H1 (cell line): ENCODE results near the gene PHF13. TPM values are rescaled to one million over a fixed set of nuclear protein-coding genes. Genes with fewer than 3 reads are reported as not detected.

Experiments
- CBX8 ChIP-seq: fragments of 300-800, 300-1000 bp; sonication (generic); IDR thresholded peaks from 2 replicates; pipeline ENCODE4 v1.7.1; 2016; ENCODE audit warnings: low read depth, low read length, borderline replicate concordance
- CEBPB ChIP-seq: IDR thresholded peaks from 2 replicates; pipeline ENCODE4 v1.6.1; 2012; ENCODE audit warnings: low read depth, low read length
- EP300 ChIP-seq, 2 experiments: IDR thresholded peaks; 1 replicate in 1 of 2; 2 replicates in 1 of 2; pipeline ENCODE4 v1.6.1; 2011 to 2012; ENCODE audit warnings: low read depth in 2 of 2, low read length in 2 of 2, mild to moderate bottlenecking in 2 of 2, borderline replicate concordance in 1 of 2, inconsistent platforms in 1 of 2, moderate library complexity in 1 of 2
- EZH2 ChIP-seq: fragments of 200-600 bp; sonication (generic); IDR thresholded peaks from 2 replicates; pipeline ENCODE4 v1.7.1; 2012; ENCODE audit warnings: low read depth, mild to moderate bottlenecking, moderate library complexity, low read length, inconsistent platforms; ENCODE audit not compliant: severe bottlenecking
- FOSL1 ChIP-seq: IDR thresholded peaks from 2 replicates; pipeline ENCODE4 v1.6.1; 2011; ENCODE audit warnings: mild to moderate bottlenecking, low read depth, low read length, moderate library complexity; ENCODE audit not compliant: insufficient read depth
- JUN ChIP-seq: IDR thresholded peaks from 2 replicates; pipeline ENCODE4 v1.6.1; 2011; ENCODE audit warnings: low read depth, mild to moderate bottlenecking, improper control_type of control experiment, low read length
- KDM1A ChIP-seq: fragments of 200-600, 300-600 bp; sonication (generic); IDR thresholded peaks from 2 replicates; pipeline ENCODE4 v1.7.1; 2016; ENCODE audit warnings: mild to moderate bottlenecking, low read length, borderline replicate concordance
- PHF8 ChIP-seq: fragments of 200-600 bp; sonication (generic); conservative IDR thresholded peaks from 2 replicates; pipeline ENCODE4 v1.7.1; 2012; ENCODE audit warnings: low read depth, mild to moderate bottlenecking, inconsistent platforms, low read length, moderate library complexity
- POLR2A ChIP-seq, 2 experiments: IDR thresholded peaks; 1 replicate in 1 of 2; 2 replicates in 1 of 2; pipeline ENCODE4 v1.6.1; 2011; ENCODE audit warnings: low read depth in 2 of 2, low read length in 2 of 2, mild to moderate bottlenecking in 2 of 2; ENCODE audit errors: control extremely low read depth in 1 of 2
- POLR2AphosphoS5 ChIP-seq: IDR thresholded peaks from 2 replicates; pipeline ENCODE4 v1.6.1; 2011; ENCODE audit warnings: low read depth, low read length
- RFX5 ChIP-seq: IDR thresholded peaks from 2 replicates; pipeline ENCODE4 v1.6.1; 2011; ENCODE audit warnings: low read depth, low read length, improper control_type of control experiment, borderline replicate concordance
- RNF2 ChIP-seq: fragments of 200-900, 300-1000 bp; sonication (generic); IDR thresholded peaks from 2 replicates; pipeline ENCODE4 v1.7.1; 2016; ENCODE audit warnings: borderline replicate concordance, low read depth, mild to moderate bottlenecking, antibody characterized with exemption, low read length; ENCODE audit not compliant: poor library complexity, severe bottlenecking; ENCODE audit errors: missing control alignments
- RXRA ChIP-seq: IDR thresholded peaks from 2 replicates; pipeline ENCODE4 v1.6.1; 2011; ENCODE audit warnings: low read depth, mild to moderate bottlenecking, low read length, moderate library complexity; ENCODE audit not compliant: insufficient read depth
- SP1 ChIP-seq: IDR thresholded peaks from 2 replicates; pipeline ENCODE4 v1.6.1; 2011; ENCODE audit warnings: low read depth, low read length
- SP2 ChIP-seq: IDR thresholded peaks from 2 replicates; pipeline ENCODE4 v1.6.1; 2012; ENCODE audit warnings: mild to moderate bottlenecking, low read length, inconsistent platforms
- SP4 ChIP-seq: IDR thresholded peaks from 2 replicates; pipeline ENCODE4 v1.6.1; 2012; ENCODE audit warnings: low read length, inconsistent platforms
- SUZ12 ChIP-seq: fragments of 200-600 bp; sonication (generic); IDR thresholded peaks from 2 replicates; pipeline ENCODE4 v1.6.1; 2012; ENCODE audit warnings: mild to moderate bottlenecking, inconsistent platforms, low read length, moderate library complexity, mixed read lengths
- TAF1 ChIP-seq: IDR thresholded peaks from 2 replicates; pipeline ENCODE4 v1.6.1; 2011; ENCODE audit warnings: mild to moderate bottlenecking, low read depth, low read length
- TCF12 ChIP-seq: IDR thresholded peaks from 2 replicates; pipeline ENCODE4 v1.6.1; 2011; ENCODE audit warnings: low read depth, mild to moderate bottlenecking, low read length
- polyA plus RNA-seq, 7 experiments: library from polyadenylated mRNA; depleted of rRNA in 3 of 7; stranded (reverse) in 5 of 7; unstranded in 2 of 7; fragments of >200 nt in 5 of 7; fragments of 200-250 nt in 2 of 7; gene quantifications; 1 replicate in 5 of 7; 2 replicates in 1 of 7; 4 replicates in 1 of 7; pipeline versions ENCODE4 v1.2.1 to v1.2.3, GENCODE V29; 2011 to 2013; ENCODE audit warnings: missing spikeins in 2 of 7, mixed read lengths in 2 of 7
- total RNA-seq: library from RNA; stranded (reverse); fragmentation: NEBNext Ultra II Directional; extraction: Animal tissue kit (Norgen Biotek cat#: 25700); gene quantifications from 2 replicates; pipeline ENCODE4 v1.2.1, GENCODE V29; 2021
- TF ChIP-seq, protein P1 (sequence below): IDR thresholded peaks from 2 replicates; pipeline ENCODE4 v1.6.1; 2011; ENCODE audit warnings: low read length, improper control_type of control experiment
- TF ChIP-seq, protein P2 (sequence below), 3 experiments: IDR thresholded peaks; 1 replicate in 2 of 3; 2 replicates in 1 of 3; pipeline versions ENCODE4 v1.5.1 to v1.6.1; 2011; ENCODE audit warnings: low read length in 3 of 3, mild to moderate bottlenecking in 3 of 3, inconsistent platforms in 2 of 3, low read depth in 1 of 3, moderate library complexity in 1 of 3; ENCODE audit not compliant: insufficient read depth in 1 of 3; ENCODE audit errors: control extremely low read depth in 1 of 3

PHF13 gene
- total and polyA plus RNA-seq, 2 of the 8 experiments (the other 6 are each of a cell fraction or from before 2014, with no cell fraction given), result 11.7 to 39.6 TPM

DNA sequence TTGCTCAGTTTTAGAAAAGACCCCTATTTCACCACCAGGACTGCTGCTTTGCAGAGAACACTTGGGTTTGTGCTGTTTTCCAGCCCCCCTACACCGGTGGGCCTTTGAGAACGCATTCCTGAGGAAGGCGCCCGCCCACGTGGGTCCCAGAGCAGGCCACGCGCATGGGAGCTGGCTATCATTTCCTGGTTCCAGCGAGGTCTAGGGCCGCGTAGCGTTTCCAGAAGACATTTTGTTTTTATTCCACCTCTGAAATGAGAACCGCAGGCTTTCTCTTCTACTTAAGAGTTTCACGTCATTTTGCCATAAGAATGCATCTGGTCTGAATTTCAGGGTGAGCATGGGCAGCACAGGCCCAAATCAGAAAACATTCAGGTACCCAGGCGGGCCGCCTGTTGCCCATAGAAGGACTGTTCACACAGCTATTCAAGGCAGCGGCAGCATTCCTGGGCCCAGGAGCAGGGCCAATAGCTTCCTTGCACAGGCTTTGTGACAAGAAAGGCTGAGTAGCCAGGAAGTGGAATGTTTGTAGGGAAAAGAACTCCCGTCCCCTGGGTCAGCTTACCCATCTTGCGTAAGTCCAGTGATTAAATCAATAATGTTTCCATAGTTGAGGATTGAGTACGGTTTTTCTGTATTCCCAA lies 9.5 kb upstream of the PHF13 start (continued):
- no peak for TF ChIP-seq FOSL1
- TF ChIP-seq, protein P1, sequence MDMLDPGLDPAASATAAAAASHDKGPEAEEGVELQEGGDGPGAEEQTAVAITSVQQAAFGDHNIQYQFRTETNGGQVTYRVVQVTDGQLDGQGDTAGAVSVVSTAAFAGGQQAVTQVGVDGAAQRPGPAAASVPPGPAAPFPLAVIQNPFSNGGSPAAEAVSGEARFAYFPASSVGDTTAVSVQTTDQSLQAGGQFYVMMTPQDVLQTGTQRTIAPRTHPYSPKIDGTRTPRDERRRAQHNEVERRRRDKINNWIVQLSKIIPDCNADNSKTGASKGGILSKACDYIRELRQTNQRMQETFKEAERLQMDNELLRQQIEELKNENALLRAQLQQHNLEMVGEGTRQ, result peak; percentile 44; the same call in 1 of the 2 replicates
- TF ChIP-seq CEBPB, result peak; percentile 88
- TF ChIP-seq POLR2A (IDR thresholded peaks at IDR 0.05; ENCODE audit: control extremely low read depth in 1 of 2, low read depth in 2 of 2, low read length in 2 of 2), result peak in 1 of 2 experiments; percentile 74; a peak in 2 of 3 replicates
- TF ChIP-seq RFX5, result no peak
- no peak for TF ChIP-seq SP2
- no peak for TF ChIP-seq SP4
- no peak for TF ChIP-seq SUZ12
- no peak for TF ChIP-seq EZH2
- no peak for TF ChIP-seq TCF12
- no peak for TF ChIP-seq RXRA
- TF ChIP-seq JUN, result no peak
- no peak for TF ChIP-seq RNF2
- TF ChIP-seq, protein P2, sequence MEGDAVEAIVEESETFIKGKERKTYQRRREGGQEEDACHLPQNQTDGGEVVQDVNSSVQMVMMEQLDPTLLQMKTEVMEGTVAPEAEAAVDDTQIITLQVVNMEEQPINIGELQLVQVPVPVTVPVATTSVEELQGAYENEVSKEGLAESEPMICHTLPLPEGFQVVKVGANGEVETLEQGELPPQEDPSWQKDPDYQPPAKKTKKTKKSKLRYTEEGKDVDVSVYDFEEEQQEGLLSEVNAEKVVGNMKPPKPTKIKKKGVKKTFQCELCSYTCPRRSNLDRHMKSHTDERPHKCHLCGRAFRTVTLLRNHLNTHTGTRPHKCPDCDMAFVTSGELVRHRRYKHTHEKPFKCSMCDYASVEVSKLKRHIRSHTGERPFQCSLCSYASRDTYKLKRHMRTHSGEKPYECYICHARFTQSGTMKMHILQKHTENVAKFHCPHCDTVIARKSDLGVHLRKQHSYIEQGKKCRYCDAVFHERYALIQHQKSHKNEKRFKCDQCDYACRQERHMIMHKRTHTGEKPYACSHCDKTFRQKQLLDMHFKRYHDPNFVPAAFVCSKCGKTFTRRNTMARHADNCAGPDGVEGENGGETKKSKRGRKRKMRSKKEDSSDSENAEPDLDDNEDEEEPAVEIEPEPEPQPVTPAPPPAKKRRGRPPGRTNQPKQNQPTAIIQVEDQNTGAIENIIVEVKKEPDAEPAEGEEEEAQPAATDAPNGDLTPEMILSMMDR (IDR thresholded peaks at IDR 0.05; ENCODE audit: control extremely low read depth in 1 of 3, insufficient read depth in 1 of 3, low read depth in 1 of 3, low read length in 3 of 3), result no peak
- peak; percentile 73 for TF ChIP-seq POLR2AphosphoS5
- TF ChIP-seq KDM1A, result no peak
- peak; percentile 14; the same call in 1 of the 2 replicates for TF ChIP-seq PHF8
- TF ChIP-seq EP300 (IDR thresholded peaks at IDR 0.05; ENCODE audit: borderline replicate concordance in 1 of 2, low read depth in 2 of 2, low read length in 2 of 2), result 0 out of 3 replicates have a peak, but pooled peaks of 1 of the 2 experiments have one; percentile 48
- TF ChIP-seq CBX8, result no peak
- TF ChIP-seq SP1, result peak; percentile 70
- TF ChIP-seq TAF1, result 0 out of 2 replicates have a peak, but pooled peaks have one; percentile 52
